Measurements from ENCODE around the gene AKR1B15. TPM values are rescaled to one million over a fixed set of nuclear protein-coding genes. Genes with fewer than 3 reads are reported as not detected.
A peak's percentile ranks its signal among the peaks of the same experiment; 100 is the strongest.
"Not testable (repeated sequence)": the region's sequence is repeated elsewhere in the genome, so short reads cannot be mapped to it uniquely, and the experiment has no call there.

The AKR1B15 gene
- total RNA-seq, 2 experiments from 2014 or later: not detected

DNA sequence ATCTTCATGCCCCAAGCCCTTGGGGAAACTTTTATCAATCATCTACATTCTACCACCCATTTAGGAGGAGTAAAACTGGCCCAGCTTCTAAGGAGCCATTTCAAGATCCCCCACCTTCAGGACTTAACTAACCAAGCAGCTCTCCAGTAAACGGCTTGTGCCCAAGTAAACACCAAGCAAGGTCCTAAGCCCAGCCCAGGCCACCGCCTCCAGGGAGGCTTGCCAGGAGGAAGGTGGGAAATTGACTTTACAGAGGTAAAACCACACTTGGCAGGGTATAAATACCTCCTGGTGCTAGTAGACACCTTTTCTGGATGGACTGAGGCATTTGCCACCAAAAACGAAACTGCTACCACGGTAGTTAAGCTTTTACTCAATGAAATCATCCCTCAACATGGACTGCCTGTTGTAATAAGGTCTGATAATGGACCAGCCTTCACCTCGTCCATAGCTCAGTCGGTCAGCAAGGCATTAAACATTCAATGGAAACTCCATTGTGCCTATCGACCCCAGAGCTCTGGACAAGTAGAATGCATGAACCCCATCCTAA lies 5.6 kb downstream of the AKR1B15 start:
- H3K9me3 Mint-ChIP-seq: no peaks in the 10 kb centered on the region
- H3K27ac Mint-ChIP-seq: no peak overlapping the region
- no peaks in the 10 kb centered on the region for H3K27me3 Mint-ChIP-seq
- intact Hi-C loops (cut with micrococcal nuclease): no loop called here
- H3K4me3 Mint-ChIP-seq: no peak overlapping the region
- ATAC-seq (no peak), DNase-seq (no peak)
- no peaks in the 10 kb centered on the region for H3K36me3 Mint-ChIP-seq (ENCODE audit: low read depth)
- TF ChIP-seq CTCF (IDR thresholded peaks at IDR 0.05): no peak
- ChIA-PET CTCF (interaction anchor here (1.1 to 2.0 kb wide), 2 partner anchors 40 to 122 kb away, joined by 4 to 6 read pairs; no protein-coding TSS in a partner anchor), POLR2A (no interaction called here)
- no peaks in the 10 kb centered on the region for H3K4me1 Mint-ChIP-seq (ENCODE audit: low read depth)

DNA sequence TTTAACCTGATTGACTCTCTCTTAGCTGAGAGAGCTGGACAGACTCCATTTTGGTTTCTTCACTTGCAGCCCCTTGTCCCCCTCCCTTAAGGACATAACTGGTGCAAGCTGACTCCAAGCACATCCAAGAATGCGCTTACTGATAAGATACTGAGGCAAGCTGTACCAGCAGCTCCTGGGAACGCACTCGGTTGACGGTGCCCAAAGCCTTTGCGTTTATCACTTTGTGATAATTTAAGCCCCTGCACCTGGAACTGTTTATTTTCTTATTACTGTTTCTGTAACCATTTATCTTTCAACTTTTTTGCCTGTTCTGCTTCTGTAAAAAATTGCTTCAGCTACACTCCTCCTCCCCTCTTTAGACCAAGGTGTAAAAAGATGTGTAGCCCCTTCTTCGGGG lies 8.5 kb downstream of the AKR1B15 start:
- ATAC-seq: no peak
- no peak for DNase-seq
- Mint-ChIP-seq H3K27me3 (no peaks in the 10 kb centered on the region), H3K36me3 (ENCODE audit: low read depth) (no peaks in the 10 kb centered on the region), H3K4me1 (ENCODE audit: low read depth) (peaks cover 4% of the 10 kb centered on the region), H3K4me3 (no peak overlapping the region), H3K9me3 (peaks cover 3% of the 10 kb centered on the region), H3K27ac (no peak overlapping the region)
- TF ChIP-seq CTCF (IDR thresholded peaks at IDR 0.05): no peak
- ChIA-PET POLR2A (no interaction called here), CTCF (interaction anchor here (0.9 to 1.7 kb wide), 5 partner anchors 9 to 1318 kb away, joined by 3 to 5 read pairs (median 3); no protein-coding TSS in a partner anchor)
- intact Hi-C loops (cut with micrococcal nuclease): no loop called here

- no peak overlapping the region for H3K4me3 Mint-ChIP-seq
- intact Hi-C loops (cut with micrococcal nuclease): no loop called here
- DNase-seq (no peak), ATAC-seq (no peak)
- ChIA-PET POLR2A (no interaction called here), CTCF (interaction anchor here (1.2 to 1.7 kb wide), 3 partner anchors 47 to 126 kb away, joined by 3 to 5 read pairs (median 4); no protein-coding TSS in a partner anchor)
- H3K36me3 Mint-ChIP-seq (ENCODE audit: low read depth): no peaks in the 10 kb centered on the region
- no peak for TF ChIP-seq CTCF (IDR thresholded peaks at IDR 0.05)
- peaks cover 4% of the 10 kb centered on the region for H3K4me1 Mint-ChIP-seq (ENCODE audit: low read depth)
- no peaks in the 10 kb centered on the region for H3K27me3 Mint-ChIP-seq
- no peak overlapping the region for H3K27ac Mint-ChIP-seq
- peaks cover 3% of the 10 kb centered on the region for H3K9me3 Mint-ChIP-seq
These were observed 9.5 kb downstream of the AKR1B15 start for GRCh38 chr7:134558370-134558769.

DNA sequence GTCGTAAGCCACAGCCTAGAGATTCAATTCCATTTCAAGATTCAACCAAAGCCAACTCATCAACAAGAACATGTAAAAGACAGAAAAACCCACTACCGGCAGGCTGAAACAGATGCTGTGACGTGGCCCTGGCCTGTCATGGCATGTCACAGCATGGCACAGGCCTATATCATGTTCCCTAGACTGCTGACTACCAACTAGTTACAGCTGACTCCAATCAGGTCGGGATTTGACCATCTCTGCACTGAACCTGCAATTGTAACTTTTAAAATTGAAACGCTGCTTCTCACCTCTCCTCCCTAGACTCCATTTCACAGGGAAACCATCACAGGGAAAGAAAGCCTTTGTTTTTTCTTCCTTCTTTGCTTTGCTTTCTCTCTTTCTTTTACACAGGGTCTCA lies 12.7 kb downstream of the AKR1B15 start:
- H3K36me3 Mint-ChIP-seq (ENCODE audit: low read depth); DNase-seq; POLR2A ChIA-PET; H3K27ac Mint-ChIP-seq; H3K27me3 Mint-ChIP-seq; intact Hi-C loops (cut with micrococcal nuclease); H3K4me1 Mint-ChIP-seq (ENCODE audit: low read depth); H3K9me3 Mint-ChIP-seq; H3K4me3 Mint-ChIP-seq; ATAC-seq: not testable (repeated sequence)
- CTCF ChIA-PET: interaction anchor here (1.3 kb wide), 1 partner anchor 14 kb away, joined by 5 read pairs; no protein-coding TSS in a partner anchor

DNA sequence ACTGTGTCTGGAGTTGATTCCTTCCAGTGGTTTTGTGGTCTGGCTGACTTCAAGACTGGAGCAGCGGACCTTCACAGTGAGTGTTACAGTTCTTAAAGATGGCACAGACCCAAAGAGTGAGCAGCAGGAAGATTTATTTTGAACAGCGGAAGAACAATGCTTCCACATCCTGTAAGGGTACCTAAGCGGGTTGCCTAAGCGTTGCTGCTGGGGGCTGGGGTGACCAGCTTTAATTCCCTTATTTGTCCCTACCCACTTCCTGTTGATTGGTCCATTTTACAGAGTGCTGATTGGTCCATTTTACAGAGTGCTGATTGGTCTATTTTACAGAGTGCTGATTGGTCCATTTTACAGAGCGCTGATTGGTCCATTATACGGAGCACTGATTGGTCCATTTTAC lies 13.2 kb downstream of the AKR1B15 start:
- H3K36me3 Mint-ChIP-seq (ENCODE audit: low read depth): no peaks in the 10 kb centered on the region
- POLR2A ChIA-PET: no interaction called here
- peaks cover 3% of the 10 kb centered on the region for H3K9me3 Mint-ChIP-seq
- CTCF ChIA-PET: interaction anchor here (1.3 kb wide), 1 partner anchor 14 kb away, joined by 5 read pairs; no protein-coding TSS in a partner anchor
- peak; percentile 72 for ATAC-seq
- peaks cover 4% of the 10 kb centered on the region for H3K4me1 Mint-ChIP-seq (ENCODE audit: low read depth)
- no peaks in the 10 kb centered on the region for H3K27me3 Mint-ChIP-seq
- peak; percentile 25 for DNase-seq
- TF ChIP-seq CTCF (IDR thresholded peaks at IDR 0.05): no peak
- H3K4me3 Mint-ChIP-seq: no peak overlapping the region
- H3K27ac Mint-ChIP-seq: no peak overlapping the region
- intact Hi-C loops (cut with micrococcal nuclease): no loop called here

DNA sequence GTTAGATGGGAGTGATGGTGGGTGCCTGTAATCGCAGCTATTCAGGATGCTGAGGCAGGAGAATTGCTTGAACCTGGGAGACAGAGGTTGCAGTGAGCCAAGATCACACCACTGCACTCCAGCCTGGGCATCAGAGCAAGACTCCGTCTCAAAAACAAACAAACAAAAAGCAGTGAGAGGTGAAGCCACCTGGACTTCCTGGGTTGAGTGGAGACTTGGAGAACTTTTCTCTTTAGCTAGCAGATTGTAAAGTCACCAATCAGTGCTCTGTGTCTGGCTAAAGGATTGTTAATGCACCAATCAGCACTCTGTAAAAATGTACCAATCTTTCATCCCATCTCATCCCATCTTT lies 14.5 kb downstream of the AKR1B15 start:
- H3K27ac Mint-ChIP-seq; H3K4me3 Mint-ChIP-seq; H3K27me3 Mint-ChIP-seq; H3K4me1 Mint-ChIP-seq (ENCODE audit: low read depth); POLR2A ChIA-PET; DNase-seq; H3K9me3 Mint-ChIP-seq; H3K36me3 Mint-ChIP-seq (ENCODE audit: low read depth); CTCF ChIA-PET; ATAC-seq; intact Hi-C loops (cut with micrococcal nuclease): not testable (repeated sequence)
